HG03095 (cell line): ENCODE data around the gene SLFNL1.

Experiments
- ATAC-seq: cut with Tn5 transposase; IDR thresholded peaks from one replicate; pipeline ENCODE4 v1.9.1; 2021; ENCODE audit warnings: moderate library complexity; ENCODE audit not compliant: unreplicated experiment

SLFNL1 gene

DNA sequence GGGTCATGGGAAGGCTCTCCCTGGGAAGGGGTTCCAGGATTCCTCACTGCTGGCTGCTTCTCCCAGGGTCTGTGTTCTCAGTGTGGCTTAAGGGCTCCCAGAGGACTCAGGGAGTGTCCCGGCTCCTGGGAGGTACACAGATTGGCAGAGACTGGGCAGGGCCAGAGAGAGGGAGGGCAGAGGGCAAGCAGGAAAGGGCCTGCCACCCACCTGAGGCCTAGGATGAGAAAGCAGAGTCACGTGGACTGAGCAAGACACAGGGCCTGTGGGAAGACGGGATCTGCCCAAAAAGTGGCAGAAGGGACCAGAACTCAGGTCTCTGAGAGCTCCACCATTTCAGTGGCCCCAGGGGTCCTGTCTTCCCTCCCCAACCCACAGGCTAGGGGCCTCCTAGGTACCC is 871 bp downstream of the SLFNL1 start:
- ATAC-seq, result no peak

DNA sequence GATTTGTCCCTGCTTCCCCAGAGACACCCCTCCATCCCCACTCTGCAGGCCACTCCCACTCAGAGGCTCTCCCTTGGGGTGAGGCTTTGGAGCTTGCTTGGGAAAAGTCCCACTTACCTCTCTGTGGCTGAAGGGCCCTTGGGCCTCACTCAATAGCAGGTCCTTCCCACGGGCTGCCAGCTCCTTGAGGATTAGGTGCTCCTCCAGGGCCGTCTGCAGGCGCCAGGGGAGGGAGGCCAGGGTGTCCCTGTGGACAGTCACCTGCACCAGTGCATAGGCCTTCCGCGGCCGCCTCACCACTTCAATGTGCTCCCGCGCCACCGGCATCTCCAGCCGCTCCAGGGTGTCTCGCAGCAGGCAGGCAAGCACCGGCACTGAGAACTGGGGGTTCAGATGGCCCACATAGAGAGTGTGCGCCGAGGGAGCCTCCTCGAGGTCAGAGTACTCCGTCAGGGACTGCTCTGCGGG is 1.4 kb downstream of the SLFNL1 start:
- ATAC-seq, result no peak

- no peak for ATAC-seq
Measured at GRCh38 chr1:41019353-41019745, 2.2 kb downstream of the SLFNL1 start.

- no peak for ATAC-seq
Measured at GRCh38 chr1:41018018-41018410, 3.5 kb downstream of the SLFNL1 start.

GRCh38 chr1:41017141-41018017 is 4.1 kb downstream of the SLFNL1 start:
- ATAC-seq, result no peak

DNA sequence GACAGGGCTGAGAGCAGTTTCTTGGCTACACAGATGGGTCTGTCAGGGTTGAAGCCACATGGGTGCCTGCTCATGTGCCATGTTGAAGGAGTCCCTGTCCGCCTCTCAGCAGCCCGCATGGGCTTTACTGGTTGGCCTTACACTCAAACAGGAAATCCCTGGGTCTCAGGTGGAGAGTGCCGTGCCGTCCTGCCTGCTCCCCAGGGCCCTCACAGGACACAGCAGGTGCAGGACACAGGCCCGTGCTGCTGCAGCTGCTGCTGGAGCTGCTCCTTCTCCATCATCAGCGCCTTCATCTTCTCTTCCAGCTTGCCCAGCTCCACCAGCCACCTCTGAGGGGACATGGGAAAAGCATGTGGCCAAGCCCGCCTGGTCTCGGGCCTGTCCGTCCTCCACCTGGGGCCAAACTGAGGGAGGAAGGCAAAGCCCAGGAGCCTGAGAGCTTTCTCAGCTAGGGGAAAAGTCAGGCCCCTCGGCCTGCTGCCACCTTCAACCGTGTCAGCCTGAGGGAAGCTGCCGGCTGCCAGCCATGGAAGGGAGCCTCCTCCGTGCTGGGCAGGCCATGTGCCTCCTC is 5.5 kb downstream of the SLFNL1 start:
- ATAC-seq, result no peak

DNA sequence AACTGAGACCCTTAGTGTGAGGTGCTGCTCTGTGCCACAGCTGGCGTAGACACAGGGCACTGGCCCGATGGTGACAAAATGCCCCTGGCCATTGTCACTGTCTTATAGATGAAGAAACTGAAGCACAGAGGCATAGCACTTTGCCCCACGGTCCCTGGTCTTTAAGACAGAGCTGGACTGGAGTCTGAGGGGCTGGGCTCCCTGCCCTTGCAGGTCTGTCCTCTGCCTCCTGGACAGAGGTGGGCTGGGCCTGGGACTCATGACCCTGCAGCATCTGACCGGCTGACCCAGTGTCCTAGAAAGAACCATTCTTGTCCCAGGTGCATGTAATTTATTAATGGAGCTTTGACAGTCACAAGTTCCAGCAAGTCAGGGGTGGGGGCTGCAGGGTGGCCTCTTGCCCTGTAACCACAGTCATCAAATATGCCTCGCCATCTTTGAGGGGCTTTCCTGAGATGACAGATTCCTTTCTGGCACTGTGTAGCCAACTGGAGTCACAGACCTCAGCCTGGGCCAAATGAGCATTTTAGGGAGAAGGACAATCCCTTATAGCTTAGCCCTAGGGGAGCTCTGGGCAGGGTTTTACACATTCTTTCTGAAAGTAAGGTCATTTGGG is 6.1 kb downstream of the SLFNL1 start:
- ATAC-seq, result no peak

- ATAC-seq, result no peak
Measured at GRCh38 chr1:41014871-41015270, 6.7 kb downstream of the SLFNL1 start.

GRCh38 chr1:41013796-41014195 is 7.7 kb downstream of the SLFNL1 start:
- no peak for ATAC-seq

DNA sequence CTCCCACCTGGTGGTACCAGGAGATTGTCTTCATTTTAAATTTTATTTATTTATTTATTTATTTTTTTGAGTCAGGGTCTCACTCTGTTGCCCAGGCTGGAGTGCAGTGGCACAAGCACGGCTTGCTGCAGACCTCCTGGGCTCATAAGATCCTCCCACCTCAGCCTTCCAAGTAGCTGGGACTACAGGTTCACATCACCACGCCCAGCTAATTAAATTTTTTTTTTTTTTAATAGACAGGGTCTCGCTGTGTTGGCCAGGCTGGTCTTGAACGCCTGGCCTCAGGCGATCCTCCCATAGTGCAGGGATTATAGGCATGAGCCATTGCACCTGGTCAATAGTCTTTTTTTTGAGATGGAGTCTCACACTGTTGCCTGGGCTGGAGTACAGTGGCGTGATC is 8.5 kb downstream of the SLFNL1 start:
- ATAC-seq, result no peak

- ATAC-seq, result no peak
Measured at GRCh38 chr1:41010345-41010744, 11.2 kb downstream of the SLFNL1 start.

- ATAC-seq, result no peak
Measured at GRCh38 chr1:41009466-41009865, 12.1 kb downstream of the SLFNL1 start.

- ATAC-seq, result no peak
Measured at GRCh38 chr1:41006942-41007865, 14.3 kb downstream of the SLFNL1 start.

- ATAC-seq, result no peak
Measured at GRCh38 chr1:41005876-41006275, 15.6 kb downstream of the SLFNL1 start.

DNA sequence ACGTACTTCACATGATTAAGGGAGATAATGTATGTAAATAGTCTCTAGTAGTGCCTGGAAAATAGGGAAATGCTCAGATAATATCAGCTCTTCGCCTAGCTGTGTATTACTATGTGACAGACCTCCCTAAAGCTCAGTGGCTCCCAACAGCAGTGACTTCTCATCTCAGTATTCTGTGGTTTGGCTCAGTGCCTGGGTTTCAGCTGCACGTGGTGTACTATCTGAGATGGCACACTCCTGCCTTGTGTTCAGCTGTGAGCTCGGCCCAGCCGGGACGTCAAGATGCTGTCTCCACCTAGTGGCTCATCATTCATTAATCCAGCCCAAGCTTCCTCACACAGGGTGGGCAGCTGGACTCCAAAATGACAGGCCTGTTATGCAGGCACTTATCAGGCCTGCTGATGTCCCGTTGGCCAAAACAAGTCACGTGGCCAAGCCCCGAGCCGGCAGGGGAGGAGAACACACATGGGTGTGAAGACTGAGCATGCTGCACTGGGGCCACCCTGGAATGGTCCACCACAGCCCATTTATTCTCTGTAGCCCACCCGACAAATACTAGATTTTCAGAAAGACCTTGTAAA is 17.8 kb downstream of the SLFNL1 start:
- peak; percentile 96 for ATAC-seq

DNA sequence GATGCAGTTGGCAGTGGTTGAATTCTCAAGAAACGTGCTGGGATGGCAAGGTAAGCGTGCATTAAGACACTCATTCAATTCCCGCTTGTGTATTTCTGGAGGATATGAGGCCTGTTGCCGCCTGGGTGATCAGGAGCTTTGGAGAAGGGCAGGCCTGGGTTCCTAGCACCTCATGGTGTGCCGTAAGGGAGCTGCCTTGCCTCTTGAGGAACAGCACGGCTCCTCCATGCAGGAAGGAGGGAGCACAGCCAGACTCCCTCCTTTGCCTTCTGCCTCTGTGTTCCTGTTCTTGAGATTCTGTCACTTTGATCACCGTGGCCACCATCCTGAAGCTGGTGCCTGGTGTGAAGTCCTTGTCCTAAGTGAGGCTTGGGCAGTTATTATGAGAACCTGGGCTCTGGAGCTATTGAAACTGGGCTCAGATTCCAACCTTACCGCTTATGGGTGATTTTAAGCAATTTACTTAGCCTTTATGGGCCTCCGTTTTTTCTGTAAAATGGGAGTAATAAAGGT is 18.3 kb downstream of the SLFNL1 start:
- no peak for ATAC-seq

- no peak for ATAC-seq
Measured at GRCh38 chr1:40998668-40999067, 22.9 kb downstream of the SLFNL1 start.

DNA sequence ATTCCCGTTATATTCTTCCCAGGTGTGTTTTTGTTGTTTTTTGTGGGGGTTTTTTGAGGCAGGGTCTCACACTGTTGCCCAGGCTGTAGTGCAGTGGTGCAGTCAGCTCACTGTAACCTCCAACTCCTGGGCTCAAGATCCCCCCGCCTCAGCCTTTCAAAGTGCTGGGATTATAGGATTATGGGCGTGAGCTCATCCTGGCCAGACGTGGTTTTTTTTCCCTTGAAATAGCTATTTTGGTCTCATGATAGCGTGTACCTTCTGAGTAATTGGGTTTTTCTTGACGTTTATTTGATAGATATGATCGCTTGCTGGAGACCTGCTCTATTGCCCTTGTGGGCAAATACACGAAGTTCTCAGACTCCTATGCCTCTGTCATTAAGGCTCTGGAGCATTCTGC is 24.4 kb downstream of the SLFNL1 start:
- ATAC-seq, result no peak

GRCh38 chr1:40989066-40989465 is 32.5 kb downstream of the SLFNL1 start:
- no peak for ATAC-seq

DNA sequence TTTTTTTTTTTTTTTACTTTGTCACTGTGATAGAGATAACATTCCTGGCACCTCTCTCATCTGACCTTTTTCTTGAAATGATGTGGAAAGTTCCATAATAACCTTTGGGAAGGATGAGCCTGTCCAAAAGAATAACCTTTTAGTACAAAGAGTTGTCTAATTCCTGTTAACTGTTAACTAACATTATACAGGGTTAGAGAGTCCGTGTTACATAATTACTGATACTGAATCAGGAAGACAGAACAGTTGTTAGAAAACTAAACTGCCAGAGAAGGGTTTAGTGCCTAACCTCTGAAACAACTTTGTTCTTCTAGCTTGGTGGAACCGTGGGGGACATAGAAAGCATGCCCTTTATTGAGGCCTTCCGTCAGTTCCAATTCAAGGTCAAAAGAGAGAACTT is 33.2 kb downstream of the SLFNL1 start:
- ATAC-seq, result no peak
